CD14-positive monocyte (primary cell): ENCODE measurements around the gene SCN4A. TPM values are rescaled to one million over a fixed set of nuclear protein-coding genes. Genes with fewer than 3 reads are reported as not detected.
A peak's percentile ranks its signal among the peaks of the same experiment; 100 is the strongest.

ENCODE experiments used
- DNase-seq, 3 donors: peaks; one replicate each; pipeline ENCODE4 v3.0.0-alpha.2; 2011 to 2022
- H2AFZ ChIP-seq: 2 replicates; pipeline ENCODE4 v1.6.0; 2012; ENCODE audit warnings: mild to moderate bottlenecking, low read depth, low read length, inconsistent platforms; ENCODE audit not compliant: insufficient read depth, poor library complexity, severe bottlenecking
- H3K27ac ChIP-seq, 2 donors: 1 replicate in 1 of 2; 2 replicates in 1 of 2; pipeline ENCODE4 v1.5.1; 2012 to 2013; ENCODE audit warnings: low read length in 2 of 2, control low read depth in 1 of 2, inconsistent platforms in 1 of 2, low read depth in 1 of 2, mild to moderate bottlenecking in 1 of 2
- H3K27me3 ChIP-seq, 2 donors: one replicate each; pipeline versions ENCODE4 v1.6.0 to v1.6.1; 2011 to 2013; ENCODE audit warnings: low read length in 2 of 2; ENCODE audit not compliant: control insufficient read depth in 2 of 2, insufficient read depth in 2 of 2
- H3K36me3 ChIP-seq, 2 donors: replicated peaks in 1 of 2; 1 replicate in 1 of 2; 2 replicates in 1 of 2; pipeline versions ENCODE4 v1.5.1 to v1.6.1; 2012 to 2013; ENCODE audit warnings: low read length in 2 of 2, control low read depth in 1 of 2, inconsistent platforms in 1 of 2, mild to moderate bottlenecking in 1 of 2; ENCODE audit not compliant: insufficient read depth in 2 of 2, control insufficient read depth in 1 of 2
- H3K4me1 ChIP-seq, 2 donors: 1 replicate in 1 of 2; 2 replicates in 1 of 2; pipeline versions ENCODE4 v1.5.1 to v1.6.1; 2012 to 2013; ENCODE audit warnings: low read length in 2 of 2, control low read depth in 1 of 2, inconsistent platforms in 1 of 2, mild to moderate bottlenecking in 1 of 2, moderate library complexity in 1 of 2; ENCODE audit not compliant: insufficient read depth in 2 of 2, control insufficient read depth in 1 of 2
- H3K4me2 ChIP-seq: replicated peaks from 2 replicates; pipeline ENCODE3; 2012; ENCODE audit warnings: low read length, moderate library complexity, mild to moderate bottlenecking; ENCODE audit not compliant: poor library complexity, severe bottlenecking; ENCODE audit errors: extremely low read depth
- H3K4me3 ChIP-seq, 3 experiments: fragments of 200-600 bp in 1 of 3; sonication (generic) in 1 of 3; replicated peaks in 1 of 3; 1 replicate in 2 of 3; 2 replicates in 1 of 3; pipeline ENCODE4 v1.5.1; 2011 to 2013; ENCODE audit warnings: low read length in 3 of 3, mild to moderate bottlenecking in 3 of 3, control low read depth in 2 of 3, low read depth in 2 of 3, inconsistent platforms in 1 of 3, moderate library complexity in 1 of 3
- H3K79me2 ChIP-seq: 2 replicates; pipeline ENCODE4 v1.6.0; 2012; ENCODE audit warnings: mild to moderate bottlenecking, control low read depth, inconsistent platforms, low read length, moderate library complexity; ENCODE audit not compliant: insufficient read depth
- H3K9ac ChIP-seq: 2 replicates; pipeline ENCODE4 v1.6.0; 2017; ENCODE audit warnings: low read length, mild to moderate bottlenecking; ENCODE audit not compliant: insufficient read depth, poor library complexity, severe bottlenecking
- H3K9me3 ChIP-seq, 2 donors: replicated peaks in 1 of 2; 1 replicate in 1 of 2; 2 replicates in 1 of 2; pipeline versions ENCODE4 v1.5.1 to v1.6.1; 2012 to 2013; ENCODE audit warnings: low read length in 2 of 2, control low read depth in 1 of 2; ENCODE audit not compliant: control insufficient read depth in 1 of 2, insufficient read depth in 1 of 2
- H4K20me1 ChIP-seq: 2 replicates; pipeline ENCODE4 v1.6.0; 2012; ENCODE audit warnings: mild to moderate bottlenecking, low read length, control low read depth, moderate library complexity; ENCODE audit not compliant: insufficient read depth
- H3K27ac Mint-ChIP-seq, 7 donors: one replicate each; pipeline ENCODE4 v1.8.0; 2020; ENCODE audit warnings: mild to moderate bottlenecking in 7 of 7, mixed read lengths in 7 of 7, moderate library complexity in 6 of 7, inconsistent platforms in 2 of 7
- H3K27me3 Mint-ChIP-seq, 3 donors: one replicate each; pipeline ENCODE4 v1.8.0; 2021 to 2022; ENCODE audit warnings: low read depth in 3 of 3, mild to moderate bottlenecking in 3 of 3, mixed read lengths in 3 of 3, moderate library complexity in 3 of 3, inconsistent platforms in 1 of 3
- H3K36me3 Mint-ChIP-seq, 2 donors: one replicate each; pipeline ENCODE4 v1.8.0; 2020; ENCODE audit warnings: mixed read lengths in 2 of 2, inconsistent platforms in 1 of 2, mild to moderate bottlenecking in 1 of 2
- H3K4me1 Mint-ChIP-seq: one replicate; pipeline ENCODE4 v1.8.0; 2020; ENCODE audit warnings: mild to moderate bottlenecking, mixed read lengths
- H3K4me3 Mint-ChIP-seq, 2 donors: one replicate each; pipeline ENCODE4 v1.8.0; 2020; ENCODE audit warnings: mild to moderate bottlenecking in 2 of 2, mixed read lengths in 2 of 2, moderate library complexity in 1 of 2
- H3K9me3 Mint-ChIP-seq, 7 donors: one replicate each; pipeline ENCODE4 v1.8.0; 2020 to 2022; ENCODE audit warnings: mixed read lengths in 7 of 7, mild to moderate bottlenecking in 6 of 7, moderate library complexity in 6 of 7, inconsistent platforms in 2 of 7
- WGBS: methylation state at CpG from one replicate; pipeline ENCODE4 v1.1.5; 2013; ENCODE audit warnings: missing lambda C conversion rate; ENCODE audit not compliant: insufficient coverage; 5-methylcytosine and 5-hydroxymethylcytosine counted together
- intact Hi-C, 2 donors: fragments of 100-400 bp; cut with micrococcal nuclease; formaldehyde crosslinking; loops; one replicate each; pipeline versions ENCODE4 v1.15.0 to v1.15.1; 2023
- polyA plus RNA-seq, 3 donors: library from polyadenylated mRNA; depleted of rRNA in 1 of 3; unstranded in 2 of 3; stranded (reverse) in 1 of 3; fragments of 300-500 nt in 2 of 3; fragments of >200 nt in 1 of 3; fragmentation: Illumina TruSeq in 2 of 3; gene quantifications; 1 replicate in 2 of 3; 2 replicates in 1 of 3; pipeline ENCODE4 v1.2.3, GENCODE V29; 2012 to 2021
- TF ChIP-seq, protein P1 (sequence below): fragments of 200-600 bp; IDR thresholded peaks from one replicate; pipeline ENCODE4 v1.8.0; 2022; ENCODE audit warnings: antibody characterized with exemption, mild to moderate bottlenecking

SCN4A gene
- polyA plus RNA-seq, 3 donors: not detected

GRCh38 chr17:63975541-63976092 is 2.9 kb upstream of the SCN4A start:
- H3K79me2 ChIP-seq: no peaks in the 10 kb centered on the region
- Mint-ChIP-seq H3K27me3 (peaks cover 2 to 10% (median 3%) of the 10 kb centered on the region in 3 donors), H3K4me1 (peaks cover 10% of the 10 kb centered on the region), H3K9me3 (peaks cover 0 to 1% (median 0%) of the 10 kb centered on the region in 7 donors), H3K36me3 (no peaks in the 10 kb centered on the region), H3K4me3 (no peak overlapping the region), H3K27ac (no peak overlapping the region)
- no peaks in the 10 kb centered on the region for H3K9me3 ChIP-seq
- H3K4me2 ChIP-seq: no peak overlapping the region
- H4K20me1 ChIP-seq: no peaks in the 10 kb centered on the region
- H2AFZ ChIP-seq: no peak overlapping the region
- H3K27me3 ChIP-seq: no peaks in the 10 kb centered on the region
- no peak overlapping the region for H3K4me3 ChIP-seq
- H3K4me1 ChIP-seq: no peaks in the 10 kb centered on the region
- 88% methylated on average over 2 of the region's 2 CpGs for WGBS
- TF ChIP-seq, protein P1, sequence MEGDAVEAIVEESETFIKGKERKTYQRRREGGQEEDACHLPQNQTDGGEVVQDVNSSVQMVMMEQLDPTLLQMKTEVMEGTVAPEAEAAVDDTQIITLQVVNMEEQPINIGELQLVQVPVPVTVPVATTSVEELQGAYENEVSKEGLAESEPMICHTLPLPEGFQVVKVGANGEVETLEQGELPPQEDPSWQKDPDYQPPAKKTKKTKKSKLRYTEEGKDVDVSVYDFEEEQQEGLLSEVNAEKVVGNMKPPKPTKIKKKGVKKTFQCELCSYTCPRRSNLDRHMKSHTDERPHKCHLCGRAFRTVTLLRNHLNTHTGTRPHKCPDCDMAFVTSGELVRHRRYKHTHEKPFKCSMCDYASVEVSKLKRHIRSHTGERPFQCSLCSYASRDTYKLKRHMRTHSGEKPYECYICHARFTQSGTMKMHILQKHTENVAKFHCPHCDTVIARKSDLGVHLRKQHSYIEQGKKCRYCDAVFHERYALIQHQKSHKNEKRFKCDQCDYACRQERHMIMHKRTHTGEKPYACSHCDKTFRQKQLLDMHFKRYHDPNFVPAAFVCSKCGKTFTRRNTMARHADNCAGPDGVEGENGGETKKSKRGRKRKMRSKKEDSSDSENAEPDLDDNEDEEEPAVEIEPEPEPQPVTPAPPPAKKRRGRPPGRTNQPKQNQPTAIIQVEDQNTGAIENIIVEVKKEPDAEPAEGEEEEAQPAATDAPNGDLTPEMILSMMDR: no peak
- DNase-seq: no peak
- intact Hi-C loops: no loop called here
- no peaks in the 10 kb centered on the region for H3K36me3 ChIP-seq
- H3K27ac ChIP-seq: no peak overlapping the region
- no peak overlapping the region for H3K9ac ChIP-seq

DNA sequence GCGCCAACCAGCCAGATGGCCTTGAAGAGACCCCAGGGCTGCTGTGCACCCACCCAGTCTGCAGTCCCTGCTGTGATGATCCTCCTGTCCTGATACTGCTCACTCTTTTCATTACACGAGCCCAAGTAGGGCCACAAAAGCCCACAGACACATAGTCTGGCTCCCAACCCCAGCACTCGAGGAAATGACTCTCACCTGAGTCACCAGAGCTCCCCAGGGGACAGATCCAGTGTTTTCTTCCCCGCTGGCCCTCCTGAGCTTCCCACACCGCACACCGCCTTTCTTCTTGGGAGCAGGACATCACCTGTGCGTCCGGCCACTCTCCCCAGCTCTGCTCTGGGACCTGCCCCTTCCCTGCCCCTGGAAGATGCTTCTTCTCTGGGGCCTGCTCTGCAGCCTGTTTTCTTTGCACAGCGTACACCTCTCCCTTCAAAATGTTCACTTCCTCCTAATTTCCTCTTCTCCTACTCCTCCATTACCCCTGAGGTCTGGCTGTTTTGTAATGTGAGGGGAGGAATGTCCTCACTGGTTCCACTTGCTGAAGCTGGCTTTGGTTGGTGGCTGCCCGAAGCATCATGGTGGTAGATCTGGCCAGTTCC is 2.0 kb upstream of the SCN4A start:
- Histone ChIP-seq H3K27me3 (no peaks in the 10 kb centered on the region), H3K36me3 (no peaks in the 10 kb centered on the region), H3K4me2 (no peak overlapping the region), H3K9ac (no peak overlapping the region), H3K9me3 (no peaks in the 10 kb centered on the region), H2AFZ (no peak overlapping the region), H3K79me2 (no peaks in the 10 kb centered on the region), H3K27ac (no peak overlapping the region), H3K4me1 (no peaks in the 10 kb centered on the region), H3K4me3 (no peak overlapping the region), H4K20me1 (no peaks in the 10 kb centered on the region)
- peaks cover 2 to 11% (median 4%) of the 10 kb centered on the region in 3 donors for H3K27me3 Mint-ChIP-seq
- H3K27ac Mint-ChIP-seq: peak overlapping the region in 2 of 7 donors; percentile 2 to 42
- no peak for DNase-seq
- no peaks in the 10 kb centered on the region for H3K36me3 Mint-ChIP-seq
- intact Hi-C loops: no loop called here
- H3K9me3 Mint-ChIP-seq: peaks cover 0 to 1% (median 0%) of the 10 kb centered on the region in 7 donors
- no peak overlapping the region for H3K4me3 Mint-ChIP-seq
- TF ChIP-seq, protein P1: no peak
- WGBS: 87% methylated on average over 8 of the region's 10 CpGs
- peaks cover 10% of the 10 kb centered on the region for H3K4me1 Mint-ChIP-seq
